ENCODE results near the gene PBRM1.
"Not testable (repeated sequence)": the region's sequence is repeated elsewhere in the genome, so short reads cannot be mapped to it uniquely, and the experiment has no call there.

- TF ChIP-seq CTCF (IDR thresholded peaks at IDR 0.05; ENCODE audit: low read depth, low read length, missing input control); TAF1 (conservative IDR thresholded peaks at IDR 0.05); REST (IDR thresholded peaks at IDR 0.05); YY1 (IDR thresholded peaks at IDR 0.05); FOXA1 (IDR thresholded peaks at IDR 0.05); JUND (IDR thresholded peaks at IDR 0.05); EGR1 (IDR thresholded peaks at IDR 0.05; ENCODE audit: low read depth in 2 of 2); MAX (IDR thresholded peaks at IDR 0.05); RXRA (IDR thresholded peaks at IDR 0.05); HNF4A (conservative IDR thresholded peaks at IDR 0.05); SP1 (IDR thresholded peaks at IDR 0.05); FOXA2 (IDR thresholded peaks at IDR 0.05); RAD21 (IDR thresholded peaks at IDR 0.05); ZBTB33 (IDR thresholded peaks at IDR 0.05): not testable (repeated sequence)
These were observed 9.5 kb downstream of the PBRM1 start for GRCh38 chr3:52676201-52676600.

All from liver (tissue), 3 donors.